NCI-H2227 treated with DMSO at 0.1 percent for 48 hours (cell line): ENCODE data around the gene INHBA.

Source experiments
- DNase-seq: peaks from one replicate; lab custom pipeline; 2025; lab: John Stamatoyannopoulos, UW

Gene INHBA

DNA sequence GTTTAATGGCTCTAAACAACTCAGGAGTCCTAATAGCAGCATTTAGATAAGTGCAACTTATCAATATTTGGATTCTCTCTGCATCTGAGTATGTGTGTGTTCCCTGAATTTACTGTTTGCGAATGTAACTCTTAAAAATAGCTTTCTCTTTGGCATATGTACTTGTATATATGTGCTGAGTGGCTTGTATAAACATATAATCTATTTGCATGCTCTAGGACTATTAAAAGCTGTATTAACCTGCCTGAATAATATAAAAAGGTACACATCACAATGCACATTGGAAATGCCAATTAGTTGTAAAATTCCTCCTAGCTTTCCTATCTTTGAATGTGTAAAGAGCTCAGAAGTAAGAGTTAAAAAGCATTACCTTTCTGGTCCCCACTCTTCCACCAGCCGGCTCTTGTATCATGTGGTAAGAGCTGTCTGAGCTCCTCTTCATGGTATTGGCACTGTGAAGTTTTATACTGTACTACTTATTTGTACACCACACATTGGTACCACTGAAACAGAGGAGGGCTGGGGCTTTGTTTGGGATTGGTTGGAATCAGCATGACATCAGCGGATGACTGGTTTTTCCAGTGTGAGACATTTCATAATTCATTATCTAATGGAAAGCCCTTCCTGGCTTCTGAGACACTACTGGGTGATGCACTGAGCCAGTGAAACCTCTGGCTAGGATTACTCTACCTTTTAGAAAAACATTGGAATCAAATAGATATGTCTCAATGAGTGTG is at the start of gene INHBA:
INHBA (minus strand) TSS at position 456 of the 737 bp plus-strand sequence. CDS start 2,716 bp downstream, outside the sequence.
- no peak for DNase-seq

- DNase-seq: no peak
Measured at GRCh38 chr7:41752615-41753014, 49.7 kb upstream of the INHBA start.

GRCh38 chr7:41750661-41751540 is 48.0 kb upstream of the INHBA start:
- DNase-seq: no peak

DNA sequence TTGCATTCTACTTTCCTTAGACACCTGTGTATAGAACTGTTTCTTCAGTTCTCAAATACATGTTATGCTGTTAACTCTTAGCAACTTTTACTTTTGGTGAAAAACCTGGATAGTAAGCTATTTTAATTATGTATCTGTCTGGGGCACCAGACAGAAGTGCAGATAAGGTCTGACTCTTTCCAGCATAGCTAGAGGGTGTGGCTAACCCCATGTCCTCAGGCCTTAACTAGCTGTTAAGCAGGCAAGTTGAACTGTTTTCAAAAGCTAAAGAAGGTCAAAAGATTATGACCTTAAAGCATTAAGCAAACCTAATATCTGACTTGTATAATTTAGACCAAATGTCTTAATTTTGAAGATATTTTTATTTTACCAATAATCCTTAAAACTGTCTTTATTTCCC is 45.1 kb upstream of the INHBA start:
- DNase-seq: no peak

- no peak for DNase-seq
Measured at GRCh38 chr7:41745451-41745850, 42.6 kb upstream of the INHBA start.

- no peak for DNase-seq
Measured at GRCh38 chr7:41744161-41744560, 41.3 kb upstream of the INHBA start.

- DNase-seq: no peak
Measured at GRCh38 chr7:41742401-41743020, 39.6 kb upstream of the INHBA start.

DNA sequence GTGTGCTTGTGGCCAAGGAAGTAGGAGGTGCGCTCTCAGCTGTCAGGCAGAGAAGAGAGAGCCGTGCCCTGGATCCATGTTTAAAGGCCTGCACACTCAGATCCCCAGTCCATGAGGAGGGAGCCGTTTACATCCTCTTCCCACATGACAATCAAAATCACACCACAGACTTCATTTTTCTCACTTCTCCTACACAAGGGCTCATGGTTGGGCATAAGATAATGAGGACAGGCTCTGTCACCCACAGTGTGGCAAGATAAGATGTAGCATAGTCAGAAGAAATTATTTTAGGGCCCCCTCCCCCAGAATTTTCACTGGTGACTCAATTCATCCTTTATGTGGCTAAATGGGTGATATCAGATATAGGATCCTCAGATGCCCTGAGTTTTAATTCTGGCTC is 35.9 kb upstream of the INHBA start:
- DNase-seq: no peak

GRCh38 chr7:41738336-41738735 is 35.4 kb upstream of the INHBA start:
- no peak for DNase-seq

DNA sequence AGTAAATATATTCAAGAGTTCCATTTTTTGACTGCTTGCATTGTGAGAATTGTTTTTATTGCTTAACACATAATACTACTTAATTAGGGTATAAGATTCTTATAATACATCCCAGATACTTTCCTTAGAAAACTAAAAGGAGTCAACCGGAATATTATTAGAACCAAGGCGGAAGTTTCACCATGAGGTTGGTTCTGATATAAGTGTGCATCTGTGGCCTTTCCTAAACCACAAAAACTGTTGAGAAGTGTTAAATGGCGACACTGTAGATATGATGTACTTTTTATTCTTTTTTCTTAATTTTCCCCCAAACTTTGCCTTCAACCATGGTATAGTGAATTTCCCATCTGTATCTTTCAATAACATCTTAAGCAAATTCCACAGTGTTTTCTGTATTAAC is 32.3 kb upstream of the INHBA start:
- no peak for DNase-seq

DNA sequence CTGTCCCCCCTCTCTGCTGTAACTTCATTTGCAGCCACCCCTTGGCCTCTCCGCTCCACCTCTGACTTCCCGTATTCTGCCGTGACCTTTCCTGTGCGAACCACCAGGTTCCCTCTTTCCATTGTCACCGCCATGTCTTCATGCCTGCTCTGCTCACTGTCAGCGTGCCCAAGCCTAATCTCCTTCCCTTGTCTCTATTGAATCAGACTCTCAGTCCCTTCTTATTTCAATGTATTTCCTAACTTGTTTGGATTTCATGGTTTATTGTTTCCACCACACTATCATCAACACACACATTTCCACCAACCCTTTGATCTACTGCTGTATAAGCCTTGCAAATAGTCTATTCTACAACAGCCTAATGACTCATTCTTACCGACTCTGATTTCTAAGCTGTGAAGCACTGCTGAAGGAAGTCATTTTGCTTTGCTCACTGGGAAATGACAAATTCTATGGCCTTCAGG is 30.0 kb upstream of the INHBA start:
- DNase-seq: no peak

DNA sequence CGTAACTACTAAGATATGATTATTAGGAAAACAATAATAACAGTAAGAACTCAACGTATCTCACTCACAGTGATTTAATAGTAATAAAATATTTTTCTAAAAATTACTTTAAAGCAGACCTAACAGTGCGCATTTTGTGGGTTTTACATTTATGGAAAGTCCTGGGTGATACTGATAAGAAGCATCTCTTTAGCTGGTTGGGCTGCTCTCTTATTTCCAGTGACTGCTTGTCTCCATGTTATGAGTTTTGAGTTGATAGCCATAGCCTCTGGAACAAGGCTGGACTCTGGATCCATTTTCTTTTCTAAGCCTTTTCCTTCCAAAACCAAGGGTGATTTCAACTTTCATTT is 29.5 kb upstream of the INHBA start:
- DNase-seq: no peak

DNA sequence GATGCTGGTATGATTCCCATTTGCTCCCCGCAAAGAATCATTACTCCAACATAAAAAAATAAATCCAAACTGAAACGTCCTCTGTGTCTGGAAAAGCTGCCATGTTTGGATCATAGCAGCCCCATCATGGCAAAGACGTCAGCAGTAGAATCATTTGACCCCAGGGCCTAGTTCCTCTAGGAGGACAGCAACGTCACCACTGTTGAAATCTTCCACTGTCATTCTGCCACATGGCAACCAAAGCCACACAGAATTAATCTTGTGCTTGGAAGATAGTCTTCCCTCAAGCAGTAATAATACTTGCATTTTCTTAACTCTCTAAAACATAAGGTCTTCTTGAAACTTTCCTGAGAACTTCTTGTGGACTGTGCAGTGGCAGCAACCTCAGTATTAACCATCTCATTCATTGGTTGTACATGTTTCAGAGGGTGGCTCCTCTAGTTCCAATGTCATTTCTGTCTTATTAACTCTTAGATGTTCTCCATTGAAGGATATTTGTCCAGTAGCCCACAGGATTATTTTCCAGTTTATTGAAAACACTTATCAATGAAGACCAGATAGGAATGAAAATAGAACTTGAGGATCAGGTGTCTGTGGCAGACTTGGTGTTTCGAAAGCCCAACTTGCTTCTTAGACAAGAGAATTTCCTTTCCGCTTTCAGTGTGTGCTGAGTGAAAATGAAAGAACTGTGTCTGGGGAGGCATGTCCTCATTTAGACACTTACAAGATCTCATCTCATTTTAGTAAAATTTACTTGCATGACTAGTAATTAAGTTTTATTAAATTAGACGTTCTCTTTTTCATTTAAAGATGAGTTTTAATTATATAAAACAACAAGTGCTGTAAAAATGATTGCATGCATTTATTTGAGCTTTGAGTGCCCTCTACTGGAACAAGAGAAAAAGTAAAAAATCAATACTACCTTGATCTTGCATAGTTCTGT is 28.9 kb upstream of the INHBA start:
- DNase-seq: no peak

- DNase-seq: no peak
Measured at GRCh38 chr7:41730668-41731067, 27.8 kb upstream of the INHBA start.

GRCh38 chr7:41730161-41730560 is 27.3 kb upstream of the INHBA start:
- no peak for DNase-seq

DNA sequence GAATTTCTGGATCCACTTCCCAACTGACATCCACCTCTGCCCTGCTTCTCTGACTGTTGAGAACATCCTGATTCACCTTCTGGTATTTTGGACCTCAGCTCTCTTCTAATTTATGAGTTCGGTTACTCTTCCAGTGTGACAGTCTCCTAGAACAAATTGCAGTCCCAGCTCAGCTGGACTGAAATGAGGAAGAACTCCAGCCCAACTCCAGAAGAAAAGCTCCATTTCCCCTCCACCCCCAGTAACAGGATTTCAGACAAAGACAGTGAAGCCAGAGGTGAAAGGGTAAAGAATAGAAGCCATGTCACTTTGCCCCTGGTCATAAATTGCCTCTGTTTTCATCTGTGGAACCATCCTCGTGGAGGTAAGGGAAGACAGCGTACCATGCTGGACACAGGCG is 26.2 kb upstream of the INHBA start:
- DNase-seq: no peak

- no peak for DNase-seq
Measured at GRCh38 chr7:41725013-41725412, 22.1 kb upstream of the INHBA start.

- DNase-seq: no peak
Measured at GRCh38 chr7:41720886-41721285, 18.0 kb upstream of the INHBA start.

DNA sequence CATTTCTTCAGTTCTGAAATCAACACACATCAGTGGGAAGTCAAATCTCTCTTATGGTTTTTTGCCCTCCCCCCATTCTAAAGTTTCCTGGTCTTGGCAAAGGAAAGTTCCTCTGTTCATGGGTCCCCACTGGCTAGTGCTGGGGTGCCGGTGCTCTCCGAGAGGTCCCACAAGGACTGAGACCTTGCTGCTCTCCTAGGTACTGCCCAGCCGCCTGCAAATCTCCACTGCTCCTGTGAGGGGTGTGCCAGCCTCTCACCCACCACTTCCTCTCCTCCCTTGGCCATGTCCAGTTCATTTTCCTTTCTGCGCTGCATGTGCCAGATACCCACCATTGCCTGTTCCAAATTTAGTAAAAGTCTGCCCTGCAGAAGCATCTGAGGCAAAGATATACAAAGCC is 17.2 kb upstream of the INHBA start:
- DNase-seq: no peak

DNA sequence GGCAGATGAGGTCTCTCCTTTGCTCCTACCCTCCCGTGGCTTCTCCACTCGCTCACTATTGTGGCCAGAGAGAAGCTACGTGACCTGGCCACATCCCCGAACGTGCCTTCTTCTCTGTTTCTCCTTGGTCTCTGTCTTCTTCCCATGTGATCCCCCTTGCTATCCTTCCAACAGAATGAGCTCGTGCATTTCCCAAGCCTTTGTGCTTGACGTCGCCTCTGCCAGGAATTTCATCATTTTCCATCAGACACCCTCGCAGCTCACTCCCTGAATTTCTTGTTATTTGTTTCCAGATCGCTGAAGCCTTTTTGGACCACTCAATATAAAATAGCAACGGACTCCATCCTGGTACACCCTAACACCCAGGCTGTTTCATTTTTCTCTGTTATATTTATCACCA is 13.8 kb upstream of the INHBA start:
- DNase-seq: no peak

GRCh38 chr7:41715000-41715399 is 12.1 kb upstream of the INHBA start:
- DNase-seq: no peak
